ENCODE measurements around the gene ADAT2. TPM values are rescaled to one million over a fixed set of nuclear protein-coding genes. Genes with fewer than 3 reads are reported as not detected.

ADAT2 gene
- total and polyA plus RNA-seq, 2 of the 13 experiments (the other 11 are each of a cell fraction or from before 2014, with no cell fraction given), result 10.5 to 18.3 TPM

DNA sequence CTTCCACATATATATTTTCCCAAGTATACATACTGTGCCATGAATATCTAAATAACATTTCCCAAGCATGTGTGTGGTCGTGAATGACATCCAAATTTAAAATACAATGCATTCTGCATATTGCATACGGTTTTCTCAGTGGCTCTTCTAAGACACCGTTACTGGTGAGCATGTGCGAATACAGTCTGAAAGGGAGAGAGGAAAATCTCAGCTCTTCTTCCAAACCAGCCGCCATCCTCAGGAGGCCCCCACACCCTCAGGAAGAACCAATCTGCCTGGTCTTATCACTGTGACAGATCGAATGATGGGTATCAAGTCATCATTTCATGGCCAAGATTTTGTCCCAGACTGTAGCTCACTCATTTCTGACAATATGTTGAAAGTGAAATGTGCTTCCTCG is 50.7 kb downstream of the ADAT2 start (continued):
- TF ChIP-seq, protein P1, sequence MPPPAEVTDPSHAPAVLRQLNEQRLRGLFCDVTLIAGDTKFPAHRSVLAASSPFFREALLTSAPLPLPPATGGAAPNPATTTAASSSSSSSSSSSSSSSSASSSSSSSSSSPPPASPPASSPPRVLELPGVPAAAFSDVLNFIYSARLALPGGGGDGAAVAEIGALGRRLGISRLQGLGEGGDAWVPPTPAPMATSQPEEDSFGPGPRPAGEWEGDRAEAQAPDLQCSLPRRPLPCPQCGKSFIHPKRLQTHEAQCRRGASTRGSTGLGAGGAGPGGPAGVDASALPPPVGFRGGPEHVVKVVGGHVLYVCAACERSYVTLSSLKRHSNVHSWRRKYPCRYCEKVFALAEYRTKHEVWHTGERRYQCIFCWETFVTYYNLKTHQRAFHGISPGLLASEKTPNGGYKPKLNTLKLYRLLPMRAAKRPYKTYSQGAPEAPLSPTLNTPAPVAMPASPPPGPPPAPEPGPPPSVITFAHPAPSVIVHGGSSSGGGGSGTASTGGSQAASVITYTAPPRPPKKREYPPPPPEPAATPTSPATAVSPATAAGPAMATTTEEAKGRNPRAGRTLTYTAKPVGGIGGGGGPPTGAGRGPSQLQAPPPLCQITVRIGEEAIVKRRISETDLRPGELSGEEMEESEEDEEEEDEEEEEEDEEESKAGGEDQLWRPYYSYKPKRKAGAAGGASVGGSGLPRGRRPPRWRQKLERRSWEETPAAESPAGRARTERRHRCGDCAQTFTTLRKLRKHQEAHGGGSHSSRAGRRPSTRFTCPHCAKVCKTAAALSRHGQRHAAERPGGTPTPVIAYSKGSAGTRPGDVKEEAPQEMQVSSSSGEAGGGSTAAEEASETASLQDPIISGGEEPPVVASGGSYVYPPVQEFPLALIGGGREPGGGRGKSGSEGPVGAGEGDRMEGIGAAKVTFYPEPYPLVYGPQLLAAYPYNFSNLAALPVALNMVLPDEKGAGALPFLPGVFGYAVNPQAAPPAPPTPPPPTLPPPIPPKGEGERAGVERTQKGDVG (CRISPR knock-in tag; IDR thresholded peaks at IDR 0.05; ENCODE audit: borderline replicate concordance), result no peak
- TF ChIP-seq RAD21 (CRISPR knock-in tag; IDR thresholded peaks at IDR 0.05), result no peak

DNA sequence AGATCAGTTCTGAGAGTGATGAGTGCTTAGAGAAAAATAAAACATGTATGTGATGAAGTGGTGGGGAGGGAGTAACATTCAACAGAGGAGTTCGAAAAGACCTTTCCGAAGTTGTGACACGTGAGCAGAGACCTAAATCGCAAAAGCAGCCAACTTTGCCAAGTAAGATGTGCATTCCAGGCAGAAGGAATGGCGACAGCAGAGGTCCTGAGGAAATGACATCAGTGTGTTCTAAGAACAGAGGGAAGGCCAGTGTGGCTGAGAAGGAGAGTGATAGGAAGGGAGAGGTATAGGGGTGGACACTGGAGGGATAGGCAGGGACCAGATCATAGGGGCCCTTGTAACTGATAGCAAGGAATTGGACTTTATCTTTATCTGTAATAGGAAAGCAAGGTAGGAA is 51.3 kb downstream of the ADAT2 start:
- POLR2A ChIA-PET, result no interaction called here
- Histone ChIP-seq H3K27me3 (ENCODE audit: control insufficient read depth in 1 of 2, insufficient read depth in 2 of 2, low read length in 2 of 2) (no peaks in the 10 kb centered on the region), H2AFZ (ENCODE audit: low read length) (no peak overlapping the region), H4K20me1 (ENCODE audit: insufficient read depth, low read length) (no peaks in the 10 kb centered on the region), H3K9ac (ENCODE audit: insufficient read depth, low read depth, low read length) (no peak overlapping the region), H3K79me2 (ENCODE audit: insufficient read depth, low read length) (no peaks in the 10 kb centered on the region), H3K27ac (ENCODE audit: extremely low read length, insufficient read depth, low read length) (no peak overlapping the region), H3K4me1 (ENCODE audit: insufficient read depth, low read length) (peaks cover 64% of the 10 kb centered on the region), H3K4me2 (ENCODE audit: low read depth, low read length) (no peak overlapping the region), H3K9me3 (ENCODE audit: low read length) (no peaks in the 10 kb centered on the region), H3K36me3 (replicated peaks in 1 of 2; ENCODE audit: control insufficient read depth in 1 of 2, insufficient read depth in 2 of 2, low read length in 2 of 2) (no peaks in the 10 kb centered on the region), H3K4me3 (replicated peaks in 1 of 3; ENCODE audit: insufficient read depth in 1 of 3, low read depth in 2 of 3, low read length in 3 of 3) (no peak overlapping the region)
- no peak for DNase-seq (ENCODE audit: low spot score)
- FAIRE-seq, result no peak
- WGBS (ENCODE audit: low lambda C conversion rate), result 97% methylated on average over 5 of the region's 5 CpGs
- ATAC-seq, result no peak
- no peak for TF ChIP-seq CENPT (CRISPR knock-in tag; IDR thresholded peaks at IDR 0.05; ENCODE audit: low read depth)
- TF ChIP-seq, protein P2, sequence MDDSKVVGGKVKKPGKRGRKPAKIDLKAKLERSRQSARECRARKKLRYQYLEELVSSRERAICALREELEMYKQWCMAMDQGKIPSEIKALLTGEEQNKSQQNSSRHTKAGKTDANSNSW (CRISPR knock-in tag; IDR thresholded peaks at IDR 0.05; ENCODE audit: borderline replicate concordance), result no peak
- TF ChIP-seq, protein P3, sequence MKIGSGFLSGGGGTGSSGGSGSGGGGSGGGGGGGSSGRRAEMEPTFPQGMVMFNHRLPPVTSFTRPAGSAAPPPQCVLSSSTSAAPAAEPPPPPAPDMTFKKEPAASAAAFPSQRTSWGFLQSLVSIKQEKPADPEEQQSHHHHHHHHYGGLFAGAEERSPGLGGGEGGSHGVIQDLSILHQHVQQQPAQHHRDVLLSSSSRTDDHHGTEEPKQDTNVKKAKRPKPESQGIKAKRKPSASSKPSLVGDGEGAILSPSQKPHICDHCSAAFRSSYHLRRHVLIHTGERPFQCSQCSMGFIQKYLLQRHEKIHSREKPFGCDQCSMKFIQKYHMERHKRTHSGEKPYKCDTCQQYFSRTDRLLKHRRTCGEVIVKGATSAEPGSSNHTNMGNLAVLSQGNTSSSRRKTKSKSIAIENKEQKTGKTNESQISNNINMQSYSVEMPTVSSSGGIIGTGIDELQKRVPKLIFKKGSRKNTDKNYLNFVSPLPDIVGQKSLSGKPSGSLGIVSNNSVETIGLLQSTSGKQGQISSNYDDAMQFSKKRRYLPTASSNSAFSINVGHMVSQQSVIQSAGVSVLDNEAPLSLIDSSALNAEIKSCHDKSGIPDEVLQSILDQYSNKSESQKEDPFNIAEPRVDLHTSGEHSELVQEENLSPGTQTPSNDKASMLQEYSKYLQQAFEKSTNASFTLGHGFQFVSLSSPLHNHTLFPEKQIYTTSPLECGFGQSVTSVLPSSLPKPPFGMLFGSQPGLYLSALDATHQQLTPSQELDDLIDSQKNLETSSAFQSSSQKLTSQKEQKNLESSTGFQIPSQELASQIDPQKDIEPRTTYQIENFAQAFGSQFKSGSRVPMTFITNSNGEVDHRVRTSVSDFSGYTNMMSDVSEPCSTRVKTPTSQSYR (CRISPR knock-in tag; IDR thresholded peaks at IDR 0.05; ENCODE audit: borderline replicate concordance), result no peak
- peak; percentile 37; the same call in 1 of the 2 replicates for TF ChIP-seq TGIF2 (CRISPR knock-in tag; IDR thresholded peaks at IDR 0.05)
- no TSS peak for BruUV-seq (replicated peaks)
- in situ Hi-C loops (cut with HindIII; ENCODE audit: extremely low pct_ligation_motif_present, low pct_unique_long_range_greater_than_20kb), result no loop called here
- intact Hi-C loops (cut with micrococcal nuclease; ENCODE audit: unreplicated experiment), result loop anchor here (10.0 kb wide), 1 partner anchor 454 kb away; the partner anchor contains the start of gene HIVEP2
- CTCF ChIA-PET (ENCODE audit: low intra/inter-chr PET ratio, low total read pairs), result no interaction called here
